HG03045 (cell line): ENCODE results near the gene PLD6.

Experiments
- ATAC-seq: cut with Tn5 transposase; IDR thresholded peaks from one replicate; pipeline ENCODE4 v1.9.1; 2021; ENCODE audit warnings: mild to moderate bottlenecking, moderate library complexity; ENCODE audit not compliant: unreplicated experiment

The PLD6 gene

GRCh38 chr17:17157041-17157440, 49.1 kb downstream of the PLD6 start:
- no peak for ATAC-seq

DNA sequence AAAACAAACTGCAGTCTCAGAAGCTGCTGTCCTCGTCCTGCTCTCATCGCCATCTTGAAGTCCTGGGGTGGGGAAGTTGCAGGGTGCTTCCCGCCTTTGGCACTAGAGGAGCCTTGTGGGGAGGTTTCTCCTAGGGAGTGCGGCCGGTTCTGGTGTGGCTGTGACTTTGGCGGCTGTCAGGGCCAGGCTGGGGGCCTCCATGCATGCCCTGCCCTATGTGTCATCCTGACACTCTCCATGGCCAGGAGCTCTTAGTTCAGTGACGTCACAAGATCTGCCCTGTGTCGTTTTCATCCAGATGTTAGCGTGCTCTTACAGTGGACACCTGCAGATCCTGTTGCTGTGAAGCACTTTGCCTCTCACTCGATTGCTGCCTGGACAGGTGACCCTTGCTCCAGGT, 49.6 kb downstream of the PLD6 start:
- no peak for ATAC-seq

GRCh38 chr17:17156107-17156506, 50.0 kb downstream of the PLD6 start:
- no peak for ATAC-seq

DNA sequence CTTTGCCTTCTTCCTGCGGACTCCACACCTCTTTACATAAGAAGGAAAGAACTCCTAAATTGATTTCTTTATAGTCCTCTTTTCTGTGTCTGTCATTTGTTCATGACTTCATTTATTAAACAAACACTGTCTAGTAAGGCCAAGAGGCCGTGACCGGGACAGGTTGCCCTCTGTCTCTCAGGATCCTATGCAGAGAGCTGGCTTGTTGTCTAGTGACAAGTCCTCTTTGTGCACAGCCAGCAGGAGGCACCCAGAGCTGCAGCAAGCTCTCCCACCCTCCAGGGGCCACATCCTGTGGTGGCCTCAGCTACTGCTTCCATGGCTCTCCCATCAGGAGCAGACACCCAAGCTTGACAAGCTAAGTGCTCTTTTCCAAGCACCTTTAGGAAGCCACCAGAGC, 50.6 kb downstream of the PLD6 start:
- no peak for ATAC-seq

GRCh38 chr17:17154981-17155380, 51.2 kb downstream of the PLD6 start:
- ATAC-seq, result no peak

GRCh38 chr17:17154556-17154955, 51.6 kb downstream of the PLD6 start:
- ATAC-seq, result no peak

- ATAC-seq, result no peak
These were observed 52.4 kb downstream of the PLD6 start for GRCh38 chr17:17153709-17154108.

- no peak for ATAC-seq
These were observed 53.1 kb downstream of the PLD6 start for GRCh38 chr17:17153071-17153470.

GRCh38 chr17:17152385-17152784, 53.7 kb downstream of the PLD6 start:
- ATAC-seq, result no peak

- ATAC-seq, result no peak
These were observed 54.2 kb downstream of the PLD6 start for GRCh38 chr17:17151962-17152361.

DNA sequence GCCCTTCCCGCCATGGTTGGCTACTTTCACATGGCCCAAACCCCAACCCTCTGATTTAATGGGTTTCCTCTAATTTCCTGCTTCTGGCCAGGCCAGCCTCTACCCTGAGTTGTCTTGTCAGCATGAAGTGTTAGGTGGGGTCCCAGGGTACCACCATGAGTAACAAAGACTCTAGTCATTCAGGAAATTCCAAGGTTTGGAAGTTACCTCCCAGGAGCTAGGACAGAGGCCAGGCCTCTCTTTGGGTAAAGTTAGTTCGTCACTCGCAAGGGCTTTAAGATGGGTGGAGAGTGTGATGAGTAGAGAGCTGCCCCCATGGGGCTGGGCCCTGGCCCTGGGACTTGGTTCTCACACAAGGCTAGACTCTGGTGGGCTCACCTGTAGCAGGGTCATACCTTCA, 54.6 kb downstream of the PLD6 start:
- ATAC-seq, result no peak

DNA sequence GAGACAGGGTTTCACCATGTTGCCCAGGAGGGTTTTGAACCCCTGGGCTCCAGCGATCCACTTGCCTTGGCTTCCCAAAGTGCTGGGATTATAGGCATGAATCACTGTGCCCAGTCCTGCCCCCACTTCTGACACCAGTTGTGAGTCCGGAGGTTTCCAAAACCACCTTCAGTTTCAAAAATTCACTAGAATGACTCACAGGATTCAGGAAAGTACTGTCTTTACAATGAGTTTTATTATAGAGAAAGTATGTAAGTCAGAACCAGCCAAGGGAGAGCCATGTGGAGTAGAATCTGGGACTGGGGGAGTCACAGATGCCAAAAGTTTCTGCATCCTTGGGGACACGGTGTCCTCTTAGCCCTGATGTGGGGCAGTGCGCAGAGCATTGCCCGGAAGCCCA, 55.1 kb downstream of the PLD6 start:
- ATAC-seq, result no peak
